ENCODE measurements around the gene POLN. TPM values are rescaled to one million over a fixed set of nuclear protein-coding genes. Genes with fewer than 3 reads are reported as not detected.
A peak's percentile ranks its signal among the peaks of the same experiment; 100 is the strongest.

Gene POLN
- total RNA-seq, 2 experiments from 2014 or later: 2.1 to 2.3 TPM

DNA sequence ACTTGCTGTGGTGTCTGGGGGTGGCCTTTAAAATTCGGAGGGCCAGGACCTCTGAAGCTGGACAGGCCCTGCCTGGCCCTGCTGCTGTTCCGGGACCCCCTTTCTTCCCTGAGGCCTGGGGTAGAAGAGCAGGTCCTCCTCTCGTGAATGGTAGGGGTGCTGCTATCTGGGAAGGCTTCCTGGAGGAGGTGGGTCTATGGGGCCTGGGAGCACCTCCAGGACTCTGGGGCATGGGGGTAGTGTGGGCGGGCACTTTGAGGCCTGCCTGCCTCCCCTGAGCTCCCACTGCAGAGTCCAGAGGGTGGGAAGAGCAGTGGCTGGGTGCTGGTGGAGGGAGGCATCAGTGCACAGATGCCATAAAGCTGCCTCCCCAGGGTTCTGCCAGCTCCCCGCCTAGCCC, 24.9 kb upstream of the POLN start:
- DNase-seq (no peak), ATAC-seq (ENCODE audit: poor library complexity) (no peak)
- H3K27me3 Mint-ChIP-seq: no peaks in the 10 kb centered on the region
- H3K36me3 Mint-ChIP-seq (ENCODE audit: low read depth): peaks cover 4% of the 10 kb centered on the region
- intact Hi-C loops (cut with DNase I, micrococcal nuclease): loop anchor here in 1 of 2 experiments (10.0 kb wide), 1 partner anchor 668 kb away; no protein-coding TSS in a partner anchor
- ChIA-PET CTCF (no interaction called here), POLR2A (no interaction called here)
- TF ChIP-seq, protein P1, sequence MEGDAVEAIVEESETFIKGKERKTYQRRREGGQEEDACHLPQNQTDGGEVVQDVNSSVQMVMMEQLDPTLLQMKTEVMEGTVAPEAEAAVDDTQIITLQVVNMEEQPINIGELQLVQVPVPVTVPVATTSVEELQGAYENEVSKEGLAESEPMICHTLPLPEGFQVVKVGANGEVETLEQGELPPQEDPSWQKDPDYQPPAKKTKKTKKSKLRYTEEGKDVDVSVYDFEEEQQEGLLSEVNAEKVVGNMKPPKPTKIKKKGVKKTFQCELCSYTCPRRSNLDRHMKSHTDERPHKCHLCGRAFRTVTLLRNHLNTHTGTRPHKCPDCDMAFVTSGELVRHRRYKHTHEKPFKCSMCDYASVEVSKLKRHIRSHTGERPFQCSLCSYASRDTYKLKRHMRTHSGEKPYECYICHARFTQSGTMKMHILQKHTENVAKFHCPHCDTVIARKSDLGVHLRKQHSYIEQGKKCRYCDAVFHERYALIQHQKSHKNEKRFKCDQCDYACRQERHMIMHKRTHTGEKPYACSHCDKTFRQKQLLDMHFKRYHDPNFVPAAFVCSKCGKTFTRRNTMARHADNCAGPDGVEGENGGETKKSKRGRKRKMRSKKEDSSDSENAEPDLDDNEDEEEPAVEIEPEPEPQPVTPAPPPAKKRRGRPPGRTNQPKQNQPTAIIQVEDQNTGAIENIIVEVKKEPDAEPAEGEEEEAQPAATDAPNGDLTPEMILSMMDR (IDR thresholded peaks at IDR 0.05): no peak
- Histone ChIP-seq H3K36me3 (ENCODE audit: insufficient read depth, low read length) (peaks cover 2% of the 10 kb centered on the region), H3K9me3 (ENCODE audit: control insufficient read depth in 1 of 2, insufficient read depth in 1 of 2, low read length in 2 of 2) (no peaks in the 10 kb centered on the region), H3K27me3 (ENCODE audit: control insufficient read depth in 1 of 2, insufficient read depth in 2 of 2, low read length in 2 of 2) (no peaks in the 10 kb centered on the region), H3K4me3 (ENCODE audit: low read length) (no peak overlapping the region), H3K4me1 (ENCODE audit: insufficient read depth, low read length) (peaks cover 14% of the 10 kb centered on the region), H3K27ac (ENCODE audit: low read depth in 1 of 2, low read length in 2 of 2) (no peak overlapping the region)
- H3K27ac Mint-ChIP-seq: no peak overlapping the region
- H3K4me1 Mint-ChIP-seq (ENCODE audit: low read depth): no peaks in the 10 kb centered on the region
- H3K9me3 Mint-ChIP-seq: no peaks in the 10 kb centered on the region
- H3K4me3 Mint-ChIP-seq: no peak overlapping the region

DNA sequence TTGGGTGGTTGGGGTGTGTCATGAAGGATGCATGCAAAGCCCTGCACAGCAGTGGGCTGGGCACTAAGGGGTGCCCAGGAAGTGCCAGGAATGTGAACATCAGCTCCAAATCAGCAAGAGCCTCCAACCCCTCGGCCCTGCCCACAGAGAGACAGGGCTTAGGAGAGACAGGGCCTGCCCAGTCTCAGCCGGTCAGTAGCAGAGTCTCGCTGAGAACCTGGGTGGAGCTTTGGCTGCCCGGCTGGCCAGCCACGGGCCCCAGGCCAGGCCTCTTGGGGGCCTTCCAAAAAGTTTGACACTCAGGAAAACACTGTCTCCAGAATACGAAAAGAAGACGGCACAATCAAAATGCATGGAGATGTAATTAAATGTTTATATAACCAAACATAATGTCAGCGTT, 24.3 kb upstream of the POLN start:
- Histone ChIP-seq H3K4me3 (ENCODE audit: low read length) (no peak overlapping the region), H3K9me3 (ENCODE audit: control insufficient read depth in 1 of 2, insufficient read depth in 1 of 2, low read length in 2 of 2) (no peaks in the 10 kb centered on the region), H3K4me1 (ENCODE audit: insufficient read depth, low read length) (peaks cover 14% of the 10 kb centered on the region), H3K27me3 (ENCODE audit: control insufficient read depth in 1 of 2, insufficient read depth in 2 of 2, low read length in 2 of 2) (no peaks in the 10 kb centered on the region), H3K36me3 (ENCODE audit: insufficient read depth, low read length) (peaks cover 2% of the 10 kb centered on the region), H3K27ac (ENCODE audit: low read depth in 1 of 2, low read length in 2 of 2) (no peak overlapping the region)
- intact Hi-C loops (cut with DNase I, micrococcal nuclease): loop anchor here in 1 of 2 experiments (10.0 kb wide), 1 partner anchor 669 kb away; no protein-coding TSS in a partner anchor
- DNase-seq (no peak), ATAC-seq (ENCODE audit: poor library complexity) (no peak)
- CTCF ChIA-PET: no interaction called here
- Mint-ChIP-seq H3K4me3 (no peak overlapping the region), H3K36me3 (ENCODE audit: low read depth) (peaks cover 4% of the 10 kb centered on the region), H3K27me3 (no peaks in the 10 kb centered on the region), H3K27ac (no peak overlapping the region), H3K4me1 (ENCODE audit: low read depth) (no peaks in the 10 kb centered on the region), H3K9me3 (no peaks in the 10 kb centered on the region)
- POLR2A ChIA-PET: interaction anchor here (0.9 kb wide), 1 partner anchor 23 kb away, joined by 3 read pairs; no protein-coding TSS in a partner anchor
- TF ChIP-seq, protein P1 (IDR thresholded peaks at IDR 0.05): no peak

DNA sequence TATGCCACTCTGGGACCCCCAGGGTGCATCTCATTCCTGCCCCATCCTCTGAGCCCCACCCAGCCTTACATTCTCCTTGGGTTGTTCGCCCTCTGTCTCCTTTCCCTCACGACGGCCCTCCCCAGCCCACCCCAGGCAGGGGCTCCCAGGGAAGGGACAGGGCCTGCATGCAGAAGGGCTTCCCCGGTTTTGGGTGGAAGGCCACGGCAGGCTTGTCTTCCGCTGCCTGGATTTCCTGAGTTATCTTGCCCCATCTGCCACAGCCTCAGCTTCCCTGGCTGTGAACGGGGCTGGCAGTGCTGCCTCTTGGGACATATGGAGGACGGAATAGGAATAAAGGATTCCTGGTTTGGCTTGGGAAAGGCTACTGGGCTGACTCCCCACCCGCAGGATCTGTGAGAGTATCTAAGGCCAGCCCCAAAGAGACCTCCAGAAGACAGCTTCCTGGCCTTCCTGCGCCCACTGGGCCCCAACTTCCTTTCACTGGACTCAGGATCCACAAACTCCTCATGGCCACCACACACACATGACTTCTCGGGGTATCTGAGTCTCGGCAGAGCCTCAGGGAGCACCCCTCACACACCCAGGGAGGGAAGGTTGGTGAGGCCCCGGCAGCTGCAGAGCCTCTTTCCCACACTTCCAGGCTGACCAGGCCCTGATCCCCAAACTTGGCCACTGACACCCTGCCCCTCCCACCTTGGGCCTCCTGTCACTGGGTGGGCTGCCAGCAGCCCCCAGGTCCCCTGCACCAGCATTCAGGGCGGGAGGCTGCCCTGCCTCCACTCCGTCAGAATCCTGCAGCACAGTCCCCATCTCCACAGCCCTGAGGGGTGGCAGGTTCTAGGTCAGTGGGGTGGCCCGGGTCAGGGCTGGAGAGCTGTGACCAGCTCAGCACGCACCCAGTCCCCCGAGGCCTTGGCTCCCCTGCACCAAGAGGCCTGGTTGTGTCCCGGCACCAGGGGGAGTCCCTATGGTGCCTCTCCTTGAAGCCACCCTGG, 23.5 kb upstream of the POLN start:
- no peaks in the 10 kb centered on the region for H3K36me3 ChIP-seq (ENCODE audit: insufficient read depth, low read length)
- H3K4me1 ChIP-seq (ENCODE audit: insufficient read depth, low read length): peaks cover 22% of the 10 kb centered on the region
- no peak overlapping the region for H3K4me3 ChIP-seq (ENCODE audit: low read length)
- H3K9me3 ChIP-seq (ENCODE audit: control insufficient read depth in 1 of 2, insufficient read depth in 1 of 2, low read length in 2 of 2): no peaks in the 10 kb centered on the region
- Mint-ChIP-seq H3K9me3 (no peaks in the 10 kb centered on the region), H3K4me1 (ENCODE audit: low read depth) (no peaks in the 10 kb centered on the region), H3K4me3 (peak overlapping the region; percentile 11), H3K27ac (no peak overlapping the region), H3K36me3 (ENCODE audit: low read depth) (peaks cover 4% of the 10 kb centered on the region), H3K27me3 (no peaks in the 10 kb centered on the region)
- intact Hi-C loops (cut with DNase I, micrococcal nuclease): loop anchor here in 1 of 2 experiments (10.0 kb wide), 1 partner anchor 669 kb away; no protein-coding TSS in a partner anchor
- TF ChIP-seq, protein P1 (IDR thresholded peaks at IDR 0.05): no peak
- ChIA-PET POLR2A (interaction anchor here (0.9 to 3.6 kb wide), 3 partner anchors 17 to 204 kb away, joined by 3 to 65 read pairs (median 3); partner anchors contain the start of gene RNF4), CTCF (interaction anchor here (0.5 kb wide), 1 partner anchor 175 kb away, joined by 3 read pairs; no protein-coding TSS in a partner anchor)
- H3K27me3 ChIP-seq (ENCODE audit: control insufficient read depth in 1 of 2, insufficient read depth in 2 of 2, low read length in 2 of 2): no peaks in the 10 kb centered on the region
- DNase-seq (no peak), ATAC-seq (ENCODE audit: poor library complexity) (no peak)
- H3K27ac ChIP-seq (ENCODE audit: low read depth in 1 of 2, low read length in 2 of 2): no peak overlapping the region
